Measurements from ENCODE around the gene SV2A.

SV2A gene

DNA sequence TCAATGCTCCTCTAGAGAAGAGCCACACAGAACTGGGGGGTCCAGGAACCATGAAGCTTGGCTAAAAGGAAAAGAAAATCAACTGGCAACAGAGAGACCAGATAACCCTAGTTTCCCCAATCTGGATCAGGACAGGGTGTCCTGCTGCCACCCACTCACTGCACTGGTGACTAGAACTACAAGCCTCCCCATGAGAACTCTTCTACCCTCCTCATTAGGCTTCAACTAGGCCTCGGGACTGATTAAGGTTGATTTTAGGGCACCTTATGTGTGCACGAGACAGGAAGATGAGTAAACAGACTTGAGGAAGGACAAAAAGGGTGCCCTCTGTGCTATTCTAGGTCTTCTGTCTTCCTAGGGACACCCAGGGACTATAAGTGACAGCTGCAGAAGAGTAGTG, 12.2 kb upstream of the SV2A start:
- 91% methylated on average over 2 of the region's 2 CpGs for WGBS
- Histone ChIP-seq H3K27ac (ENCODE audit: low read depth, low read length) (no peak overlapping the region), H3K9ac (ENCODE audit: low read depth, low read length) (no peak overlapping the region), H3K27me3 (ENCODE audit: insufficient read depth, low read length) (no peaks in the 10 kb centered on the region), H3K4me3 (ENCODE audit: low read length) (no peak overlapping the region), H3K9me3 (ENCODE audit: insufficient read depth, low read depth, low read length) (no peaks in the 10 kb centered on the region), H3K36me3 (ENCODE audit: insufficient read depth, low read length) (peaks cover 21% of the 10 kb centered on the region), H3K4me1 (ENCODE audit: insufficient read depth, low read length) (peaks cover 9% of the 10 kb centered on the region)

DNA sequence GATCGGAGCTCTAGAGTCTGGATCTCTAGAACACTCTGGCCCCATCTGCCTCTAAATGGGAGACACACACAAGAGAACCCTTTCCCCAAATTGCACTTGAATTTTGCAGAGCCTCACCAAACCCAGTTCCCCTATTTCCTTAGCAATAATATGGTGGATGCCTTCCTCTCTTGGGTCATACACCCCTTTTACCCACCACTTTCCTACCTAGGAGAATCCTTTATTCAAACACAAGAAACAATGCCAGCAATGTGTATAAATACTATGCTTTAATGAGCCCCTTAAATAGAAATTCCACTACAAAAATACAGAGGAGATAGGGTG, 10.7 kb upstream of the SV2A start:
- peak overlapping the region; percentile 100 for H3K27ac ChIP-seq (ENCODE audit: low read depth, low read length)
- H3K4me1 ChIP-seq (ENCODE audit: insufficient read depth, low read length), result peaks cover 9% of the 10 kb centered on the region
- peak overlapping the region; percentile 98 for H3K9ac ChIP-seq (ENCODE audit: low read depth, low read length)
- WGBS, result no CpG with 5 or more reads among the region's 1 CpG
- no peaks in the 10 kb centered on the region for H3K27me3 ChIP-seq (ENCODE audit: insufficient read depth, low read length)
- peaks cover 36% of the 10 kb centered on the region for H3K36me3 ChIP-seq (ENCODE audit: insufficient read depth, low read length)
- no peaks in the 10 kb centered on the region for H3K9me3 ChIP-seq (ENCODE audit: insufficient read depth, low read depth, low read length)
- peak overlapping the region; percentile 98 for H3K4me3 ChIP-seq (ENCODE audit: low read length)

GRCh38 chr1:149927563-149928400, 10.1 kb upstream of the SV2A start, which contains the start of gene SF3B4:
TSS of gene SF3B4 (minus strand) at chr1:149927803. CDS start at chr1:149927759, 44 bp downstream.
- no peaks in the 10 kb centered on the region for H3K27me3 ChIP-seq (ENCODE audit: insufficient read depth, low read length)
- H3K4me1 ChIP-seq (ENCODE audit: insufficient read depth, low read length), result peaks cover 9% of the 10 kb centered on the region
- peak within 1 kb of the TSS; percentile 98 for H3K9ac ChIP-seq (ENCODE audit: low read depth, low read length)
- no peaks in the 10 kb centered on the region for H3K9me3 ChIP-seq (ENCODE audit: insufficient read depth, low read depth, low read length)
- H3K27ac ChIP-seq (ENCODE audit: low read depth, low read length), result peak within 1 kb of the TSS; percentile 100
- H3K36me3 ChIP-seq (ENCODE audit: insufficient read depth, low read length), result peaks cover 42% of the 10 kb centered on the region
- H3K4me3 ChIP-seq (ENCODE audit: low read length), result peak within 1 kb of the TSS; percentile 98
- WGBS, result under 1% methylated on average over 46 of the region's 47 CpGs

GRCh38 chr1:149927056-149927562, 9.5 kb upstream of the SV2A start:
- peak overlapping the region; percentile 98 for H3K9ac ChIP-seq (ENCODE audit: low read depth, low read length)
- no peaks in the 10 kb centered on the region for H3K27me3 ChIP-seq (ENCODE audit: insufficient read depth, low read length)
- H3K36me3 ChIP-seq (ENCODE audit: insufficient read depth, low read length), result peaks cover 47% of the 10 kb centered on the region
- peak overlapping the region; percentile 100 for H3K27ac ChIP-seq (ENCODE audit: low read depth, low read length)
- WGBS, result 3% methylated on average over 6 of the region's 10 CpGs
- peaks cover 9% of the 10 kb centered on the region for H3K4me1 ChIP-seq (ENCODE audit: insufficient read depth, low read length)
- H3K9me3 ChIP-seq (ENCODE audit: insufficient read depth, low read depth, low read length), result no peaks in the 10 kb centered on the region
- peak overlapping the region; percentile 98 for H3K4me3 ChIP-seq (ENCODE audit: low read length)

DNA sequence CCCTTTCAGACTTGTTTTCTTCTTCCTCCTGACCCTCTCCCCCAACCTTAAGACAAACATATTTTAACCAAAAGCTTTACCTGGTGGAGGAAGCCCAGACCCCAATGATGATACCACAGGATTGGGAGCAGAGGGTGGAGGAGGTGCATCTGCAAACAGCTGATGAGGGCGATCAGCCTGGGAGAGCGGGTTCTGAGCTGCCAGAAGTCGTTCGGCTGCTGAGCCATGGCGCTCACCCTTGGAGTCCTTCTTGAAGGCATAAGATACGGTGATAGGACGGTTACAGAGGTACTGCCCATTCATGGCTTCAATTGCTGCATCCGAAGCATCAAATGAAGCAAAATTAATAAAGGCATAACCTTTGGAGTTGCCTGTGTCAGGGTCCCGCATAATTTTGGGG, 8.7 kb upstream of the SV2A start:
- H3K27ac ChIP-seq (ENCODE audit: low read depth, low read length), result no peak overlapping the region
- 91% methylated on average over 9 of the region's 9 CpGs for WGBS
- H3K4me1 ChIP-seq (ENCODE audit: insufficient read depth, low read length), result peaks cover 9% of the 10 kb centered on the region
- H3K9me3 ChIP-seq (ENCODE audit: insufficient read depth, low read depth, low read length), result no peaks in the 10 kb centered on the region
- peaks cover 53% of the 10 kb centered on the region for H3K36me3 ChIP-seq (ENCODE audit: insufficient read depth, low read length)
- no peak overlapping the region; the same call in 1 of the 2 replicates for H3K9ac ChIP-seq (ENCODE audit: low read depth, low read length)
- no peaks in the 10 kb centered on the region for H3K27me3 ChIP-seq (ENCODE audit: insufficient read depth, low read length)
- peak overlapping the region; percentile 98 for H3K4me3 ChIP-seq (ENCODE audit: low read length)

DNA sequence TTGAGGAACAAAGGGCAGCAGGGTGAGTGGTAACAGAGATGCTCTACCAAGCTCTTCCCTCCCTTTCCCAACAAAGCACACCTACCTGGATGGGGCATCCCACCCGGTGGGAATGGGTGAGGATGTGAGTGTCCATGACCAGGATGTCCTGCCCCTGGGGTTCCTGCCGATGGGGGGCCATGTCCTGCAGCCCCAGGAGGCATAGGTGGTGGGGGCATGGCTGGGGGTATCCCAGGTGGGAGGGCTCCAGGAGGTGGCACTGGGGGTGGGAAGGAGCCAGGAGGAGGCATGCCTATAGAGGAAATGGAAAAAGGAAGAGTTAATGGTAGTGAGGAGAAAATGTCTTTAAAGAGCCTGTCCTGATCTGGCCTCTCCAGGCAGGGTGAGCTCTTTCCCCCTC, 8.1 kb upstream of the SV2A start:
- Histone ChIP-seq H3K36me3 (ENCODE audit: insufficient read depth, low read length) (peaks cover 53% of the 10 kb centered on the region), H3K9ac (ENCODE audit: low read depth, low read length) (no peak overlapping the region), H3K4me3 (ENCODE audit: low read length) (peak overlapping the region; percentile 98; the same call in 1 of the 2 replicates), H3K27me3 (ENCODE audit: insufficient read depth, low read length) (no peaks in the 10 kb centered on the region), H3K4me1 (ENCODE audit: insufficient read depth, low read length) (peaks cover 9% of the 10 kb centered on the region), H3K9me3 (ENCODE audit: insufficient read depth, low read depth, low read length) (no peaks in the 10 kb centered on the region), H3K27ac (ENCODE audit: low read depth, low read length) (no peak overlapping the region)
- 88% methylated on average over 2 of the region's 2 CpGs for WGBS

DNA sequence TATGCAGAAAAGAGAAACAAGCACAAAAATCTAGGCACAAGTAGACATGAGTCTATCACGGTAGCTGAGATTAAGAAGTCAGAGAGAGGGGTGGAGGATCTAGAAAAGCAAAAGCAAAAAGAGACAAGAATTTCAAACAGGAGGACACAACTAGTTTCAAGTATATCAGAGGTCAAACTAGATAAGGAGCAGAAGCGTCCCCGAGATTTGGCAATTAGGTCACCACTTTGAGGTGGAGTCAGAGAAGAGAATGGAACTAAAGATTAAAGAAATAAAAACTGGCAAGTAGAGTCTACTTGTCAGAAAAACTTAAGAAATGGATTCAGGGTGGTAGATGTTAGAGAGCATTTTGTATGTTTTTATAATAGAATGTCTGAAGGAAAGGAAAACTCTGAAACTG, 7.7 kb upstream of the SV2A start:
- Histone ChIP-seq H3K36me3 (ENCODE audit: insufficient read depth, low read length) (peaks cover 53% of the 10 kb centered on the region), H3K4me1 (ENCODE audit: insufficient read depth, low read length) (peaks cover 9% of the 10 kb centered on the region), H3K9ac (ENCODE audit: low read depth, low read length) (no peak overlapping the region), H3K27me3 (ENCODE audit: insufficient read depth, low read length) (no peaks in the 10 kb centered on the region), H3K27ac (ENCODE audit: low read depth, low read length) (no peak overlapping the region), H3K9me3 (ENCODE audit: insufficient read depth, low read depth, low read length) (no peaks in the 10 kb centered on the region), H3K4me3 (ENCODE audit: low read length) (no peak overlapping the region)
- 95% methylated on average over 3 of the region's 3 CpGs for WGBS

- H3K9me3 ChIP-seq (ENCODE audit: insufficient read depth, low read depth, low read length), result no peaks in the 10 kb centered on the region
- no peak overlapping the region for H3K9ac ChIP-seq (ENCODE audit: low read depth, low read length)
- peaks cover 53% of the 10 kb centered on the region for H3K36me3 ChIP-seq (ENCODE audit: insufficient read depth, low read length)
- H3K27me3 ChIP-seq (ENCODE audit: insufficient read depth, low read length), result no peaks in the 10 kb centered on the region
- no peak overlapping the region for H3K4me3 ChIP-seq (ENCODE audit: low read length)
- H3K4me1 ChIP-seq (ENCODE audit: insufficient read depth, low read length), result peaks cover 7% of the 10 kb centered on the region
- H3K27ac ChIP-seq (ENCODE audit: low read depth, low read length), result no peak overlapping the region
- WGBS, result 94% methylated on average over 10 of the region's 10 CpGs
These were observed 6.0 kb upstream of the SV2A start for GRCh38 chr1:149923626-149924025.

DNA sequence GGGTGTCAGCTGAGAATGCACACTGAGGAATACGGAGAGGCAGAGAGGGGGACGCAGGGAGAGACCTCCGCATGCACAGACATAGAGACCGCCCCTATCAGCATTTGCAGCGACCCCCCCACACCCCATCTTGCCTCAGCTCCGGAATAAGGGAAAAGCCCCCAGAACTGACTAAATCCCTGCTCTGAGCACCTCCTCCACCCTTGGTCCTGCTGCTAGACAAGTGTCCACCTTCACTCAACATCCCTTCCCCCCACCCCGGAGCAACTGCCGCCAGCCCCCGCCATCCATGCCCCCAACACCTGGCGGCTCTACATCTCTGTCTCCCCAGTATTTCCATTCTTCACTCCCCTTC, 769 bp downstream of the SV2A start:
- WGBS, result under 1% methylated on average over 10 of the region's 10 CpGs
- H3K9ac ChIP-seq (ENCODE audit: low read depth, low read length), result peak overlapping the region; percentile 69; the same call in 1 of the 2 replicates
- H3K9me3 ChIP-seq (ENCODE audit: insufficient read depth, low read depth, low read length), result no peaks in the 10 kb centered on the region
- peaks cover 20% of the 10 kb centered on the region; the same call in 1 of the 2 replicates for H3K4me1 ChIP-seq (ENCODE audit: insufficient read depth, low read length)
- H3K4me3 ChIP-seq (ENCODE audit: low read length), result peak overlapping the region; percentile 81
- H3K27me3 ChIP-seq (ENCODE audit: insufficient read depth, low read length), result no peaks in the 10 kb centered on the region
- H3K27ac ChIP-seq (ENCODE audit: low read depth, low read length), result no peak overlapping the region
- peaks cover 18% of the 10 kb centered on the region for H3K36me3 ChIP-seq (ENCODE audit: insufficient read depth, low read length)

GRCh38 chr1:149916193-149916897, 1.3 kb downstream of the SV2A start:
- peaks cover 19% of the 10 kb centered on the region for H3K36me3 ChIP-seq (ENCODE audit: insufficient read depth, low read length)
- 9% methylated on average over 1 of the region's 9 CpGs for WGBS
- H3K4me1 ChIP-seq (ENCODE audit: insufficient read depth, low read length), result peaks cover 20% of the 10 kb centered on the region; the same call in 1 of the 2 replicates
- H3K9ac ChIP-seq (ENCODE audit: low read depth, low read length), result peak overlapping the region; percentile 14; the same call in 1 of the 2 replicates
- no peaks in the 10 kb centered on the region for H3K27me3 ChIP-seq (ENCODE audit: insufficient read depth, low read length)
- no peak overlapping the region for H3K27ac ChIP-seq (ENCODE audit: low read depth, low read length)
- no peaks in the 10 kb centered on the region for H3K9me3 ChIP-seq (ENCODE audit: insufficient read depth, low read depth, low read length)
- peak overlapping the region; percentile 81 for H3K4me3 ChIP-seq (ENCODE audit: low read length)
